ENCODE results near the gene CRY2. TPM values are rescaled to one million over a fixed set of nuclear protein-coding genes. Genes with fewer than 3 reads are reported as not detected.

Gene CRY2
- total RNA-seq, 2 donors from 2014 or later = 19.8 to 20.1 TPM

- 87 to 100% methylated on average over 3 of the region's 3 CpGs for WGBS, 2 experiments (ENCODE audit: insufficient coverage in 1 of 2, insufficient read length in 1 of 2)
- peaks cover 13% of the 10 kb centered on the region for H3K4me1 Mint-ChIP-seq
Observed at GRCh38 chr11:45877845-45878244, 30.6 kb downstream of the CRY2 start.

GRCh38 chr11:45879803-45880686 lies 32.8 kb downstream of the CRY2 start:
- Histone ChIP-seq H3K9ac (ENCODE audit: extremely low read depth, low read length, poor library complexity, severe bottlenecking) (no peak overlapping the region), H3K27me3 (ENCODE audit: control insufficient read depth, insufficient read depth, low read length, poor library complexity, severe bottlenecking) (no peaks in the 10 kb centered on the region), H3K9me3 (ENCODE audit: control insufficient read depth, low read length) (no peaks in the 10 kb centered on the region), H3K36me3 (ENCODE audit: control insufficient read depth, insufficient read depth, low read length) (peaks cover 35% of the 10 kb centered on the region), H3K4me3 (ENCODE audit: low read length) (no peak overlapping the region), H3K4me1 (ENCODE audit: control insufficient read depth, insufficient read depth, low read length) (peaks cover 5% of the 10 kb centered on the region), H3K27ac (ENCODE audit: low read depth, low read length) (no peak overlapping the region)
- 91% methylated on average over 7 of the region's 7 CpGs for WGBS, 2 experiments (ENCODE audit: insufficient coverage in 1 of 2, insufficient read length in 1 of 2)
- DNase-seq = no peak
- H3K4me3 Mint-ChIP-seq = no peak overlapping the region
- no peak overlapping the region for H3K27ac Mint-ChIP-seq
- peaks cover 13% of the 10 kb centered on the region for H3K4me1 Mint-ChIP-seq
- H3K36me3 Mint-ChIP-seq (ENCODE audit: low read depth) = peaks cover 7% of the 10 kb centered on the region
- peaks cover 6% of the 10 kb centered on the region for H3K27me3 Mint-ChIP-seq (ENCODE audit: insufficient read depth)
- TF ChIP-seq CTCF (conservative IDR thresholded peaks at IDR 0.05) = no peak
- no peaks in the 10 kb centered on the region for H3K9me3 Mint-ChIP-seq

More at GRCh38 chr11:45877845-45878244, 30.6 kb downstream of the CRY2 start:
- H3K36me3 ChIP-seq (ENCODE audit: control insufficient read depth, insufficient read depth, low read length) = peaks cover 47% of the 10 kb centered on the region
- Mint-ChIP-seq H3K27me3 (ENCODE audit: insufficient read depth) (no peaks in the 10 kb centered on the region), H3K9me3 (no peaks in the 10 kb centered on the region), H3K36me3 (ENCODE audit: low read depth) (peaks cover 10% of the 10 kb centered on the region), H3K27ac (no peak overlapping the region), H3K4me3 (no peak overlapping the region)
- TF ChIP-seq CTCF (conservative IDR thresholded peaks at IDR 0.05) = no peak
- DNase-seq = no peak
- H3K4me3 ChIP-seq (ENCODE audit: low read length) = no peak overlapping the region
- peaks cover 5% of the 10 kb centered on the region for H3K4me1 ChIP-seq (ENCODE audit: control insufficient read depth, insufficient read depth, low read length)
- H3K27ac ChIP-seq (ENCODE audit: low read depth, low read length) = no peak overlapping the region
- H3K9me3 ChIP-seq (ENCODE audit: control insufficient read depth, low read length) = no peaks in the 10 kb centered on the region
- no peaks in the 10 kb centered on the region for H3K27me3 ChIP-seq (ENCODE audit: control insufficient read depth, insufficient read depth, low read length, poor library complexity, severe bottlenecking)
- H3K9ac ChIP-seq (ENCODE audit: extremely low read depth, low read length, poor library complexity, severe bottlenecking) = no peak overlapping the region

- H3K9ac ChIP-seq (ENCODE audit: extremely low read depth, low read length, poor library complexity, severe bottlenecking) = no peak overlapping the region
- H3K36me3 ChIP-seq (ENCODE audit: control insufficient read depth, insufficient read depth, low read length) = peaks cover 29% of the 10 kb centered on the region
- no peak overlapping the region for H3K27ac ChIP-seq (ENCODE audit: low read depth, low read length)
- 94% methylated on average over 12 to 15 of the region's 15 CpGs for WGBS, 2 experiments (ENCODE audit: insufficient coverage in 1 of 2, insufficient read length in 1 of 2)
- Mint-ChIP-seq H3K9me3 (no peaks in the 10 kb centered on the region), H3K36me3 (ENCODE audit: low read depth) (peaks cover 7% of the 10 kb centered on the region), H3K27me3 (ENCODE audit: insufficient read depth) (peaks cover 9% of the 10 kb centered on the region), H3K4me1 (peaks cover 13% of the 10 kb centered on the region), H3K4me3 (no peak overlapping the region), H3K27ac (no peak overlapping the region)
- no peaks in the 10 kb centered on the region for H3K9me3 ChIP-seq (ENCODE audit: control insufficient read depth, low read length)
- peaks cover 5% of the 10 kb centered on the region for H3K4me1 ChIP-seq (ENCODE audit: control insufficient read depth, insufficient read depth, low read length)
- H3K4me3 ChIP-seq (ENCODE audit: low read length) = no peak overlapping the region
- DNase-seq = no peak
- H3K27me3 ChIP-seq (ENCODE audit: control insufficient read depth, insufficient read depth, low read length, poor library complexity, severe bottlenecking) = peaks cover 2% of the 10 kb centered on the region
- TF ChIP-seq CTCF (conservative IDR thresholded peaks at IDR 0.05) = no peak
Observed at GRCh38 chr11:45880772-45881570, 33.7 kb downstream of the CRY2 start.
